HUES64 (cell line): ENCODE measurements around the gene KIF6.

Experiments used
- H3K27ac ChIP-seq: 2 replicates; pipeline ENCODE4 v1.7.0; 2013; ENCODE audit warnings: low read depth, low read length, inconsistent platforms
- H3K27me3 ChIP-seq: 2 replicates; pipeline ENCODE4 v1.6.1; 2013; ENCODE audit warnings: mild to moderate bottlenecking, low read length; ENCODE audit not compliant: insufficient read depth
- H3K36me3 ChIP-seq: 2 replicates; pipeline ENCODE4 v1.6.1; 2013; ENCODE audit warnings: mild to moderate bottlenecking, low read length; ENCODE audit not compliant: insufficient read depth
- H3K4me1 ChIP-seq: 2 replicates; pipeline ENCODE4 v1.6.1; 2013; ENCODE audit warnings: mild to moderate bottlenecking, low read length, moderate library complexity; ENCODE audit not compliant: insufficient read depth
- H3K4me3 ChIP-seq: 2 replicates; pipeline ENCODE4 v1.5.1; 2013; ENCODE audit warnings: mild to moderate bottlenecking, low read length, moderate library complexity
- H3K9ac ChIP-seq: 2 replicates; pipeline ENCODE4 v1.6.1; 2013; ENCODE audit warnings: mild to moderate bottlenecking, low read depth, low read length
- H3K9me3 ChIP-seq: 2 replicates; pipeline ENCODE4 v1.6.1; 2013; ENCODE audit warnings: low read depth, low read length; ENCODE audit not compliant: insufficient read depth
- WGBS: fragments of 150-250, 120-280 bp; methylation state at CpG from one replicate; pipeline ENCODE4 v1.1.7; 2013; ENCODE audit warnings: missing lambda C conversion rate; 5-methylcytosine and 5-hydroxymethylcytosine counted together

The KIF6 gene

GRCh38 chr6:39411465-39411864, 313.7 kb downstream of the KIF6 start:
- Histone ChIP-seq H3K9ac (no peak overlapping the region), H3K27ac (no peak overlapping the region), H3K9me3 (no peaks in the 10 kb centered on the region), H3K4me3 (no peak overlapping the region), H3K4me1 (peaks cover 12% of the 10 kb centered on the region), H3K36me3 (no peaks in the 10 kb centered on the region), H3K27me3 (no peaks in the 10 kb centered on the region)
- 94% methylated on average over 1 of the region's 1 CpG for WGBS

DNA sequence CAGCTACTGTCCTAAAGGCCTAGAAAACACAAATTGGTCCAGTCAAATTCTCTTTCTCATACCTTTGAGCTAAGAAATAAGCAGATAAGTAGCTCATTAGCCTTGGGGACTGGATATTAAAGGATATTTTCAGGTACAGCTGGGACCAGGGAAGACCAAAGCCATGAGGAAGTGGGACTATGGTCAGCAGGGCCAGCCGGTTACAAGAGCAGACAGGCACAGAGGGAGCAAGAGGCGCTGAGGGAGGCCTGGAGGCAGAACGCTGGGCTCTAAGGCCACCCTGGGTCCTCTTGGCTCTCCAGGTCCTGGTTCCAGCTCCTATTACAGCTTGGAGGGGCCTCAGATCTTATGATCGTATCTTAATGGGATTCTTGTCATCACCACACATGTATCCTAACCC, 314.2 kb downstream of the KIF6 start:
- Histone ChIP-seq H3K9ac (no peak overlapping the region), H3K9me3 (no peaks in the 10 kb centered on the region), H3K27ac (no peak overlapping the region), H3K27me3 (no peaks in the 10 kb centered on the region), H3K4me1 (peaks cover 8% of the 10 kb centered on the region), H3K36me3 (no peaks in the 10 kb centered on the region), H3K4me3 (no peak overlapping the region)
- 97% methylated on average over 4 of the region's 4 CpGs for WGBS

DNA sequence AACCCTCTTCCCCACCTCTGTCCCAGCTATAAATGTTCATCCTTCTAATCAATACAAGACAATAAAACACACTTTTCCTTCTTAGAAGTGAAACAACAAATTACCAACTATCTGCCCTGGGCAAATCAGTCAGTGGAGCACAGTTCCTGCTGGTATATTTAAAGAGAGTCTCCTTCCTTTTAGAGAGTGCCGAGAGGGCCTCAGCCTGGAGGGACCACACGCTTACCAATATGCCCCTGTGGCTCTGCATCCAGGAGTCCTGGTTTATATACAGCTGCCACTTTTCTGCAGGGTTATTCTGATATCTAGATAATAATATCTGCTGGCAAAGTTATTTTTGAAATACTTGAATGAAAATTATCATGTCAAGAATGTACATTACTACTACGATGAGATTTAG, 315.3 kb downstream of the KIF6 start:
- Histone ChIP-seq H3K9ac (no peak overlapping the region), H3K4me1 (peaks cover 4% of the 10 kb centered on the region; the same call in 1 of the 2 replicates), H3K27ac (no peak overlapping the region), H3K9me3 (no peaks in the 10 kb centered on the region), H3K27me3 (no peaks in the 10 kb centered on the region), H3K4me3 (no peak overlapping the region), H3K36me3 (no peaks in the 10 kb centered on the region)
- 91% methylated on average over 3 of the region's 3 CpGs for WGBS

GRCh38 chr6:39407446-39407993, 317.7 kb downstream of the KIF6 start:
- no peaks in the 10 kb centered on the region for H3K4me1 ChIP-seq
- no peaks in the 10 kb centered on the region for H3K27me3 ChIP-seq
- no CpG with 5 or more reads among the region's 1 CpG for WGBS
- H3K27ac ChIP-seq: no peak overlapping the region
- no peak overlapping the region for H3K9ac ChIP-seq
- no peak overlapping the region for H3K4me3 ChIP-seq
- H3K9me3 ChIP-seq: no peaks in the 10 kb centered on the region
- no peaks in the 10 kb centered on the region for H3K36me3 ChIP-seq

DNA sequence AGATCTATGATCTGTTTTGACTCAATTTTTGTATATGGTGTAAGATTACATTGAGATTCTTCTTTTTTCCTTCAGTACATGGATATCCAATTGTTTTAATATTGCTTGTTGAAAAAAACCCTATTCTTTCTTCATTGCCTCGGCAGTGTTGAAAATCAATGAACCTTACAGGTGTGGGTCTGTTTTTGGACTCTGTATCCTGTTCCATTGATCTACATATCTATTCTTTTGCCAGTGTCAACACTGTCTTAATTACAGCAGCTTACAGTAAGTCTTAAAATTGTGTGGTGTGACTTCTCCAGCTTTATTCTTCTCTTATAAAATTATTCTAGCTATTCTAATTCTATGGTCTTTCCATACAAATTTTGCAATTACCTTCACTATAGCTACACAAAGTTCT, 320.9 kb downstream of the KIF6 start:
- H3K27me3 ChIP-seq: no peaks in the 10 kb centered on the region
- no peaks in the 10 kb centered on the region for H3K9me3 ChIP-seq
- no peaks in the 10 kb centered on the region for H3K36me3 ChIP-seq
- no peaks in the 10 kb centered on the region for H3K4me1 ChIP-seq
- H3K4me3 ChIP-seq: no peak overlapping the region
- no peak overlapping the region for H3K27ac ChIP-seq
- WGBS: 92% methylated on average over 1 of the region's 1 CpG
- H3K9ac ChIP-seq: no peak overlapping the region

DNA sequence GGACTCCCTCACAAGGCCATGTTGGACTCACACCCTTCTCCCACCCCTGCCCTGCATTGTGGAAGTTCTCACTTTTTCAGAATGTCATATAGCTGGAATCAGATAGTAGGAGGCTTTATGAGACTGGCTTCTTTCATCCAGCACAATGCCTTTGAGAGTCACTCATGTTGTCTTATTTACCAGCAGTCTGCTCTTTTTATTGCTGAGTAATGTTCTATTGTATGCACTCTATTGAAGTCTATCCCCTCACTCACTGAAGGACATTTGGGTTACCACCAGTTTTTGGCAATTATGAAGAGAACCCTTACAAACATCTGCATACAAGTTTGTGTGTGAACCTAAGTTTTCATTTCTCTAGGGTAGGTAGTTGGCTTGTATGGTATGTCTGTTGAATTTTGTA, 321.9 kb downstream of the KIF6 start:
- no peak overlapping the region for H3K27ac ChIP-seq
- H3K36me3 ChIP-seq: no peaks in the 10 kb centered on the region

DNA sequence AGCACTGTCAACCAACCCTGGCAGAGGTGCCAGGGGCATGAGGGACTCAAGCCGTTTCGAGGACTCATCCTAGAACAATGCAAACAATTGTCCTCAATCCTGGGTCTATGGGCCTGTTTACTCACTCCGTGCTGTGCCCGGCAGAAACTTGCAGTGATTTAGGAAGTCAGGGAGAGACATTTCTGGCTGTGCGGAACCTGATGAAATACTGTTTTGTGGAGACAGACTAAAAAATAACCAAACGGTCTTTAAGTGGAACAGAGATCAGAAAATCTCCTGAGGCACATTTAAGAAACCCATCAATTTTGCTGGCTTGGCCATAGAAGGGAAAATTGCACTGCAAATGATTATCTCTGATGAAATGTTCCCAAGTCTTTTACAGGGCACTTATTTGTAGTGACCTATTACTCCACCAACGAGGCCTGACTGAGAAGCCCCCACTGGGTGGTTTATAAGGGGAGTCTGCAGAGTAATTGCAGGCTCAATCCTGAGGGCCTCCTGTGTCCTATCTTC, 322.9 kb downstream of the KIF6 start:
- Histone ChIP-seq H3K27ac (no peak overlapping the region), H3K27me3 (no peaks in the 10 kb centered on the region), H3K4me3 (no peak overlapping the region), H3K36me3 (no peaks in the 10 kb centered on the region), H3K9ac (no peak overlapping the region), H3K4me1 (no peaks in the 10 kb centered on the region), H3K9me3 (no peaks in the 10 kb centered on the region)
- WGBS: 93% methylated on average over 6 of the region's 7 CpGs

More for the DNA sequence above, 321.9 kb downstream of the KIF6 start:
- H3K4me3 ChIP-seq: no peak overlapping the region
- H3K9ac ChIP-seq: no peak overlapping the region
- no peaks in the 10 kb centered on the region for H3K4me1 ChIP-seq
- no peaks in the 10 kb centered on the region for H3K9me3 ChIP-seq
- no peaks in the 10 kb centered on the region for H3K27me3 ChIP-seq

GRCh38 chr6:39401376-39401775, 323.8 kb downstream of the KIF6 start:
- no peak overlapping the region for H3K4me3 ChIP-seq
- no peak overlapping the region for H3K27ac ChIP-seq
- H3K27me3 ChIP-seq: no peaks in the 10 kb centered on the region
- H3K9me3 ChIP-seq: no peaks in the 10 kb centered on the region
- WGBS: 94% methylated on average over 3 of the region's 3 CpGs
- no peak overlapping the region for H3K9ac ChIP-seq
- no peaks in the 10 kb centered on the region for H3K36me3 ChIP-seq
- no peaks in the 10 kb centered on the region for H3K4me1 ChIP-seq

DNA sequence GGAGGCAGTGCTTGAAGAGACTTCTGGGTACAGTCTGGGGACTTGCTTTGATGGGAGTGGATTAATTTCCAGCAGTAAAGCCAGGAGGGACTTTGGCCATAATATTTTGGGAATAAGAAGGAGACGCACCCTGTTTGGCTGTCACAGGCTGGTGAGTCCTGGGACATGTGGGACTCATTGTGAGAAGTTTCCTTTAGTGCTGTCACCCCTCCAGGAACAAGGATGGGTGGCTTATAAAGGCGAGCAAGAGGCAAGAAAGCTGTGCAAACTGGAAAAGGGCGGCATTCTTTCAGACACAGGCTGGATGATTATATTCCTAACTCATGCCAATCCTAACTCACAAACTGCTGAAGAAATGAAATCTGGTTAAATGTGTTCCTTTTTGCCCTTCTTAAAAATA, 325.2 kb downstream of the KIF6 start:
- Histone ChIP-seq H3K9me3 (no peaks in the 10 kb centered on the region), H3K36me3 (no peaks in the 10 kb centered on the region), H3K4me1 (no peaks in the 10 kb centered on the region; the same call in 1 of the 2 replicates), H3K9ac (no peak overlapping the region), H3K27ac (no peak overlapping the region), H3K4me3 (no peak overlapping the region), H3K27me3 (no peaks in the 10 kb centered on the region)
- 87% methylated on average over 3 of the region's 3 CpGs for WGBS

GRCh38 chr6:39396854-39397253, 328.4 kb downstream of the KIF6 start:
- H3K9me3 ChIP-seq: no peaks in the 10 kb centered on the region
- H3K27me3 ChIP-seq: no peaks in the 10 kb centered on the region
- H3K36me3 ChIP-seq: no peaks in the 10 kb centered on the region
- H3K9ac ChIP-seq: no peak overlapping the region
- no peaks in the 10 kb centered on the region; the same call in 1 of the 2 replicates for H3K4me1 ChIP-seq
- H3K4me3 ChIP-seq: no peak overlapping the region
- no peak overlapping the region for H3K27ac ChIP-seq
- WGBS: 91% methylated on average over 4 of the region's 5 CpGs

GRCh38 chr6:39393075-39393474, 332.1 kb downstream of the KIF6 start:
- H3K27me3 ChIP-seq: no peaks in the 10 kb centered on the region
- WGBS: 96% methylated on average over 5 of the region's 5 CpGs

GRCh38 chr6:39391182-39391581, 334.0 kb downstream of the KIF6 start:
- H3K4me1 ChIP-seq: no peaks in the 10 kb centered on the region; the same call in 1 of the 2 replicates
- H3K27me3 ChIP-seq: no peaks in the 10 kb centered on the region
- 85% methylated on average over 8 of the region's 8 CpGs for WGBS
- no peak overlapping the region for H3K4me3 ChIP-seq
- no peaks in the 10 kb centered on the region for H3K9me3 ChIP-seq
- no peaks in the 10 kb centered on the region for H3K36me3 ChIP-seq
- no peak overlapping the region for H3K27ac ChIP-seq
- H3K9ac ChIP-seq: no peak overlapping the region

More at GRCh38 chr6:39393075-39393474, 332.1 kb downstream of the KIF6 start:
- Histone ChIP-seq H3K9ac (no peak overlapping the region), H3K4me3 (no peak overlapping the region), H3K27ac (no peak overlapping the region), H3K36me3 (no peaks in the 10 kb centered on the region), H3K4me1 (no peaks in the 10 kb centered on the region; the same call in 1 of the 2 replicates), H3K9me3 (no peaks in the 10 kb centered on the region)
